H9 (cell line): ENCODE data around the gene LRIG3. TPM values are rescaled to one million over a fixed set of nuclear protein-coding genes. Genes with fewer than 3 reads are reported as not detected.

ENCODE experiments used
- DNase-seq: peaks from one replicate; pipeline ENCODE4 v3.0.0-alpha.2; 2017
- H2AFZ ChIP-seq: one replicate; pipeline ENCODE4 v1.6.1; 2013; ENCODE audit warnings: mild to moderate bottlenecking, low read length, control low read depth, moderate library complexity
- H2AK5ac ChIP-seq: 2 replicates; pipeline ENCODE4 v1.6.1; 2013; ENCODE audit warnings: low read length, control low read depth, mixed read lengths; ENCODE audit not compliant: insufficient read length
- H2BK120ac ChIP-seq: one replicate; pipeline ENCODE4 v1.6.1; 2013; ENCODE audit warnings: low read depth, mild to moderate bottlenecking, low read length, control low read depth, inconsistent platforms; ENCODE audit not compliant: poor library complexity, severe bottlenecking
- H2BK12ac ChIP-seq: 2 replicates; pipeline ENCODE4 v1.6.1; 2013; ENCODE audit warnings: low read length, control low read depth, mixed read lengths, low read depth; ENCODE audit not compliant: insufficient read length
- H2BK15ac ChIP-seq: 2 replicates; pipeline ENCODE4 v1.6.1; 2013; ENCODE audit warnings: low read depth, low read length, control low read depth
- H2BK20ac ChIP-seq: one replicate; pipeline ENCODE4 v1.6.1; 2013; ENCODE audit warnings: low read depth, mild to moderate bottlenecking, low read length, control low read depth, inconsistent platforms; ENCODE audit not compliant: poor library complexity, severe bottlenecking
- H2BK5ac ChIP-seq: 2 replicates; pipeline ENCODE4 v1.6.1; 2013; ENCODE audit warnings: low read length, control low read depth, mixed read lengths; ENCODE audit not compliant: insufficient read length
- H3K14ac ChIP-seq: 2 replicates; pipeline ENCODE4 v1.6.1; 2013; ENCODE audit warnings: low read length, control low read depth; ENCODE audit not compliant: insufficient read depth
- H3K18ac ChIP-seq: 2 replicates; pipeline ENCODE4 v1.6.1; 2013; ENCODE audit warnings: low read depth, mild to moderate bottlenecking, mixed read lengths, low read length, control low read depth; ENCODE audit not compliant: insufficient read length
- H3K23ac ChIP-seq: 2 replicates; pipeline ENCODE4 v1.6.1; 2013; ENCODE audit warnings: low read length, control low read depth, mixed read lengths, low read depth; ENCODE audit not compliant: insufficient read length
- H3K23me2 ChIP-seq: 2 replicates; pipeline ENCODE4 v1.6.1; 2013; ENCODE audit warnings: low read depth, mild to moderate bottlenecking, mixed read lengths, low read length, control low read depth; ENCODE audit not compliant: insufficient read length, poor library complexity, severe bottlenecking
- H3K27ac ChIP-seq: 2 replicates; pipeline ENCODE4 v1.5.1; 2013; ENCODE audit warnings: low read length, control low read depth, mixed read lengths, low read depth; ENCODE audit not compliant: insufficient read length
- H3K27me3 ChIP-seq: 2 replicates; pipeline ENCODE4 v1.6.1; 2013; ENCODE audit warnings: low read length, control low read depth, inconsistent platforms; ENCODE audit not compliant: insufficient read depth
- H3K4ac ChIP-seq: 2 replicates; pipeline ENCODE4 v1.6.1; 2013; ENCODE audit warnings: low read depth, mild to moderate bottlenecking, control low read depth, inconsistent platforms, low read length, moderate library complexity
- H3K4me1 ChIP-seq: 2 replicates; pipeline ENCODE4 v1.6.1; 2013; ENCODE audit warnings: low read length, control low read depth, inconsistent platforms; ENCODE audit not compliant: insufficient read depth
- H3K4me2 ChIP-seq: 2 replicates; pipeline ENCODE4 v1.6.1; 2013; ENCODE audit warnings: low read length, control low read depth, mixed read lengths; ENCODE audit not compliant: insufficient read length, insufficient read depth
- H3K56ac ChIP-seq: 2 replicates; pipeline ENCODE4 v1.6.1; 2013; ENCODE audit warnings: low read depth, mild to moderate bottlenecking, mixed read lengths, low read length, control low read depth; ENCODE audit not compliant: insufficient read length
- H3K79me1 ChIP-seq: 2 replicates; pipeline ENCODE4 v1.6.1; 2013; ENCODE audit warnings: low read depth, mild to moderate bottlenecking, moderate library complexity, low read length, control low read depth, inconsistent platforms; ENCODE audit not compliant: insufficient read depth, poor library complexity, severe bottlenecking
- H3K79me2 ChIP-seq: 2 replicates; pipeline ENCODE4 v1.6.1; 2013; ENCODE audit warnings: low read length, control low read depth, inconsistent platforms; ENCODE audit not compliant: insufficient read depth
- H3K9ac ChIP-seq: 2 replicates; pipeline ENCODE4 v1.6.1; 2013; ENCODE audit warnings: low read length, control low read depth, mixed read lengths; ENCODE audit not compliant: insufficient read length; ENCODE audit errors: extremely low read depth
- H3K9me3 ChIP-seq: one replicate; pipeline ENCODE4 v1.6.1; 2013; ENCODE audit warnings: low read depth, low read length, inconsistent platforms; ENCODE audit not compliant: control insufficient read depth
- H3T11ph ChIP-seq: one replicate; pipeline ENCODE4 v1.6.1; 2013; ENCODE audit warnings: mild to moderate bottlenecking, low read length, control low read depth, inconsistent platforms
- H4K20me1 ChIP-seq: one replicate; pipeline ENCODE4 v1.6.1; 2013; ENCODE audit not compliant: control insufficient read depth, insufficient read length, insufficient read depth
- H4K5ac ChIP-seq: 2 replicates; pipeline ENCODE4 v1.6.1; 2013; ENCODE audit warnings: low read depth, mild to moderate bottlenecking, mixed read lengths, low read length, control low read depth; ENCODE audit not compliant: insufficient read length
- H4K8ac ChIP-seq: replicated peaks from 2 replicates; pipeline ENCODE4 v1.6.1; 2013; ENCODE audit warnings: low read length, control low read depth, mixed read lengths, low read depth; ENCODE audit not compliant: insufficient read length
- H4K91ac ChIP-seq: 2 replicates; pipeline ENCODE4 v1.6.1; 2013; ENCODE audit warnings: low read depth, mild to moderate bottlenecking, moderate library complexity, mixed read lengths, low read length, control low read depth; ENCODE audit not compliant: insufficient read length
- H3K27ac Mint-ChIP-seq, 3 experiments: 2 replicates in 2 of 3; 3 replicates in 1 of 3; pipeline ENCODE4 v1.8.0; 2020 to 2021; ENCODE audit warnings: mixed read lengths in 3 of 3, mild to moderate bottlenecking in 1 of 3, moderate library complexity in 1 of 3
- H3K27me3 Mint-ChIP-seq: 2 replicates; pipeline ENCODE4 v1.8.0; 2021; ENCODE audit warnings: low read depth, mild to moderate bottlenecking, moderate library complexity, mixed read lengths
- H3K36me3 Mint-ChIP-seq, 3 experiments: 2 replicates in 2 of 3; 3 replicates in 1 of 3; pipeline ENCODE4 v1.8.0; 2020 to 2021; ENCODE audit warnings: low read depth in 3 of 3, mixed read lengths in 3 of 3; ENCODE audit not compliant: insufficient read depth in 1 of 3
- H3K4me1 Mint-ChIP-seq, 2 experiments: 2 replicates each; pipeline ENCODE4 v1.8.0; 2020; ENCODE audit warnings: mixed read lengths in 2 of 2
- H3K4me3 Mint-ChIP-seq, 2 experiments: 2 replicates in 1 of 2; 3 replicates in 1 of 2; pipeline ENCODE4 v1.8.0; 2020 to 2021; ENCODE audit warnings: mild to moderate bottlenecking in 2 of 2, mixed read lengths in 2 of 2, moderate library complexity in 1 of 2
- H3K9me3 Mint-ChIP-seq, 2 experiments: 2 replicates in 1 of 2; 3 replicates in 1 of 2; pipeline ENCODE4 v1.8.0; 2020; ENCODE audit warnings: mild to moderate bottlenecking in 2 of 2, mixed read lengths in 2 of 2, moderate library complexity in 1 of 2
- CTCF ChIP-seq: fragments of 200-600 bp; sonication (generic); conservative IDR thresholded peaks from 3 replicates; pipeline ENCODE4 v1.8.0; 2021; ENCODE audit warnings: antibody characterized with exemption, mild to moderate bottlenecking
- WGBS: extraction: QIAGEN DNeasy Blood & Tissue Kit; methylation state at CpG from one replicate; pipeline ENCODE4 v1.1.7; 2013; ENCODE audit warnings: missing lambda C conversion rate, low lambda C conversion rate, mixed read lengths; ENCODE audit not compliant: insufficient read length; ENCODE audit errors: extremely low coverage; 5-methylcytosine and 5-hydroxymethylcytosine counted together
- total RNA-seq: library from RNA; stranded (reverse); gene quantifications from 2 replicates; pipeline ENCODE4 v1.2.1, GENCODE V29; 2021

LRIG3 gene
- total RNA-seq, 1 experiment from 2014 or later: 10.9 TPM

- no peak overlapping the region for H3K18ac ChIP-seq
- H3K4me1 ChIP-seq: peaks cover 2% of the 10 kb centered on the region; the same call in 1 of the 2 replicates
- H3K4me3 Mint-ChIP-seq: no peak overlapping the region
- H3K27me3 ChIP-seq: peaks cover 2% of the 10 kb centered on the region; the same call in 1 of the 2 replicates
- no peak overlapping the region for H2BK5ac ChIP-seq
- no peak overlapping the region for H3K14ac ChIP-seq
- H3K4me2 ChIP-seq: no peak overlapping the region
- H3K4ac ChIP-seq: no peak overlapping the region
- H3K36me3 Mint-ChIP-seq: peaks cover 16 to 22% (median 19%) of the 10 kb centered on the region in 3 experiments
- H3K23ac ChIP-seq: no peak overlapping the region
- WGBS: no CpG with 5 or more reads among the region's 2 CpGs
- no peak overlapping the region for H3K56ac ChIP-seq
- H4K5ac ChIP-seq: no peak overlapping the region
- H4K8ac ChIP-seq: no peak overlapping the region
- H2BK15ac ChIP-seq: no peak overlapping the region
- no peak overlapping the region for H2BK120ac ChIP-seq
- H3K4me1 Mint-ChIP-seq: peaks cover 50 to 58% of the 10 kb centered on the region in 2 experiments
- H3K79me1 ChIP-seq: no peaks in the 10 kb centered on the region
- H3T11ph ChIP-seq: no peak overlapping the region
- H2AFZ ChIP-seq: no peak overlapping the region
- peaks cover 9% of the 10 kb centered on the region for H3K27me3 Mint-ChIP-seq
- H3K23me2 ChIP-seq: peaks cover 8% of the 10 kb centered on the region
- no peak overlapping the region for H2BK12ac ChIP-seq
- H4K91ac ChIP-seq: no peak overlapping the region
- no peak overlapping the region for H3K27ac ChIP-seq
- no peak for DNase-seq
- no peak overlapping the region for H2AK5ac ChIP-seq
- H3K9me3 Mint-ChIP-seq: no peaks in the 10 kb centered on the region
- TF ChIP-seq CTCF: no peak
- H3K27ac Mint-ChIP-seq: no peak overlapping the region
- H4K20me1 ChIP-seq: no peaks in the 10 kb centered on the region
- H3K9me3 ChIP-seq: no peaks in the 10 kb centered on the region
- no peak overlapping the region for H2BK20ac ChIP-seq
- H3K9ac ChIP-seq: no peak overlapping the region
- no peaks in the 10 kb centered on the region for H3K79me2 ChIP-seq
Measured at GRCh38 chr12:58915037-58915436, 5.3 kb downstream of the LRIG3 start.
